Measurements from ENCODE around the gene MAP4K3. TPM values are rescaled to one million over a fixed set of nuclear protein-coding genes. Genes with fewer than 3 reads are reported as not detected.

Gene MAP4K3
- total RNA-seq, 1 experiment from 2014 or later, result 26.6 TPM

GRCh38 chr2:39390216-39390615, 46.9 kb downstream of the MAP4K3 start:
- intact Hi-C loops (cut with micrococcal nuclease; ENCODE audit: unreplicated experiment), result no loop called here
- no peak overlapping the region for H3K27ac ChIP-seq (ENCODE audit: low read length)
- no peaks in the 10 kb centered on the region for H3K36me3 ChIP-seq (ENCODE audit: control insufficient read depth, insufficient read depth, low read length)
- no TSS peak for BruUV-seq (replicated peaks)
- H3K4me1 ChIP-seq (ENCODE audit: control insufficient read depth, insufficient read depth, low read length), result peaks cover 21% of the 10 kb centered on the region
- ChIA-PET CTCF (no interaction called here), POLR2A (no interaction called here)
- no peak for TF ChIP-seq POLR2AphosphoS5 (IDR thresholded peaks at IDR 0.05; ENCODE audit: low read depth, low read length)
- no peak for TF ChIP-seq REST (IDR thresholded peaks at IDR 0.05; ENCODE audit: insufficient read depth in 1 of 2, low read depth in 2 of 2, low read length in 1 of 2)
- no peak for TF ChIP-seq TCF7L2 (IDR thresholded peaks at IDR 0.05; ENCODE audit: low read depth, low read length)
- TF ChIP-seq SIN3A (IDR thresholded peaks at IDR 0.05; ENCODE audit: borderline replicate concordance, insufficient read depth, low read depth, low read length), result no peak
- TF ChIP-seq CTCF (IDR thresholded peaks at IDR 0.05), result no peak
- DNase-seq (ENCODE audit: low read depth, low spot score), result no peak
- no peak for ATAC-seq
- no peak overlapping the region for H3K4me3 ChIP-seq (ENCODE audit: low read depth in 2 of 2, low read length in 2 of 2)
- no peaks in the 10 kb centered on the region for H3K27me3 ChIP-seq (ENCODE audit: control insufficient read depth, insufficient read depth, low read length)
- in situ Hi-C loops (cut with HindIII; ENCODE audit: low pct_unique_long_range_greater_than_20kb, low sequenced_read_pairs), result no loop called here
- peaks cover 4% of the 10 kb centered on the region; the same call in 1 of the 2 replicates for H3K9me3 ChIP-seq (ENCODE audit: control insufficient read depth, insufficient read depth, low read depth, low read length)

GRCh38 chr2:39386064-39386463, 51.0 kb downstream of the MAP4K3 start:
- Histone ChIP-seq H3K27me3 (ENCODE audit: control insufficient read depth, insufficient read depth, low read length) (no peaks in the 10 kb centered on the region), H3K9me3 (ENCODE audit: control insufficient read depth, insufficient read depth, low read depth, low read length) (peaks cover 4% of the 10 kb centered on the region; the same call in 1 of the 2 replicates), H3K36me3 (ENCODE audit: control insufficient read depth, insufficient read depth, low read length) (no peaks in the 10 kb centered on the region), H3K4me1 (ENCODE audit: control insufficient read depth, insufficient read depth, low read length) (peaks cover 4% of the 10 kb centered on the region; the same call in 1 of the 2 replicates), H3K27ac (ENCODE audit: low read length) (no peak overlapping the region), H3K4me3 (ENCODE audit: low read depth in 2 of 2, low read length in 2 of 2) (no peak overlapping the region)
- TF ChIP-seq CTCF (IDR thresholded peaks at IDR 0.05) (no peak), POLR2AphosphoS5 (IDR thresholded peaks at IDR 0.05; ENCODE audit: low read depth, low read length) (no peak), TCF7L2 (IDR thresholded peaks at IDR 0.05; ENCODE audit: low read depth, low read length) (no peak), REST (IDR thresholded peaks at IDR 0.05; ENCODE audit: insufficient read depth in 1 of 2, low read depth in 2 of 2, low read length in 1 of 2) (no peak), SIN3A (IDR thresholded peaks at IDR 0.05; ENCODE audit: borderline replicate concordance, insufficient read depth, low read depth, low read length) (no peak)
- ATAC-seq (no peak), DNase-seq (ENCODE audit: low read depth, low spot score) (no peak)
- no TSS peak for BruUV-seq (replicated peaks)
- intact Hi-C loops (cut with micrococcal nuclease; ENCODE audit: unreplicated experiment) (no loop called here), in situ Hi-C loops (cut with HindIII; ENCODE audit: low pct_unique_long_range_greater_than_20kb, low sequenced_read_pairs) (no loop called here)
- ChIA-PET POLR2A (no interaction called here), CTCF (no interaction called here)

All from Panc1 (cell line).